ENCODE measurements around the gene DUSP16.

GRCh38 chr12:12488296-12488695, 74.4 kb downstream of the DUSP16 start:
- TF ChIP-seq, protein P1, sequence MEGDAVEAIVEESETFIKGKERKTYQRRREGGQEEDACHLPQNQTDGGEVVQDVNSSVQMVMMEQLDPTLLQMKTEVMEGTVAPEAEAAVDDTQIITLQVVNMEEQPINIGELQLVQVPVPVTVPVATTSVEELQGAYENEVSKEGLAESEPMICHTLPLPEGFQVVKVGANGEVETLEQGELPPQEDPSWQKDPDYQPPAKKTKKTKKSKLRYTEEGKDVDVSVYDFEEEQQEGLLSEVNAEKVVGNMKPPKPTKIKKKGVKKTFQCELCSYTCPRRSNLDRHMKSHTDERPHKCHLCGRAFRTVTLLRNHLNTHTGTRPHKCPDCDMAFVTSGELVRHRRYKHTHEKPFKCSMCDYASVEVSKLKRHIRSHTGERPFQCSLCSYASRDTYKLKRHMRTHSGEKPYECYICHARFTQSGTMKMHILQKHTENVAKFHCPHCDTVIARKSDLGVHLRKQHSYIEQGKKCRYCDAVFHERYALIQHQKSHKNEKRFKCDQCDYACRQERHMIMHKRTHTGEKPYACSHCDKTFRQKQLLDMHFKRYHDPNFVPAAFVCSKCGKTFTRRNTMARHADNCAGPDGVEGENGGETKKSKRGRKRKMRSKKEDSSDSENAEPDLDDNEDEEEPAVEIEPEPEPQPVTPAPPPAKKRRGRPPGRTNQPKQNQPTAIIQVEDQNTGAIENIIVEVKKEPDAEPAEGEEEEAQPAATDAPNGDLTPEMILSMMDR (conservative IDR thresholded peaks at IDR 0.05; ENCODE audit: low read depth in 2 of 2) = no peak
- no peak for TF ChIP-seq POLR2AphosphoS5 (IDR thresholded peaks at IDR 0.05; ENCODE audit: low read depth)
- TF ChIP-seq EZH2 (IDR thresholded peaks at IDR 0.05; ENCODE audit: low read depth, unreplicated experiment) = no peak
- no peak for TF ChIP-seq EZH2phosphoT487 (IDR thresholded peaks at IDR 0.05; ENCODE audit: unreplicated experiment)
- TF ChIP-seq STAT1 (IDR thresholded peaks at IDR 0.05; ENCODE audit: unreplicated experiment) = no peak

Measured in GM23338 (cell line).